ENCODE data around the gene NIPA2. TPM values are rescaled to one million over a fixed set of nuclear protein-coding genes. Genes with fewer than 3 reads are reported as not detected.

The NIPA2 gene
- total and polyA plus RNA-seq, 2 of the 13 experiments (the other 11 are each of a cell fraction or from before 2014, with no cell fraction given): 29.0 to 56.2 TPM

GRCh38 chr15:22844421-22845288, 6.2 kb downstream of the NIPA2 start (continued):
- no peak for TF ChIP-seq YY1 (IDR thresholded peaks at IDR 0.05; ENCODE audit: insufficient read depth, insufficient replicate concordance, low read depth, low read length)
- no peak for TF ChIP-seq ZNF547 (CRISPR knock-in tag; IDR thresholded peaks at IDR 0.05)
- TF ChIP-seq ZBTB33 (CRISPR knock-in tag; IDR thresholded peaks at IDR 0.05): 0 out of 2 replicates have a peak, but pooled peaks have one; percentile 14
- TF ChIP-seq ZBTB49 (CRISPR knock-in tag; IDR thresholded peaks at IDR 0.05; ENCODE audit: borderline replicate concordance): no peak
- TF ChIP-seq ZSCAN31 (CRISPR knock-in tag; IDR thresholded peaks at IDR 0.05; ENCODE audit: low read depth): no peak
- 0 out of 2 replicates have a peak, but pooled peaks have one; percentile 43 for TF ChIP-seq NR2F2 (IDR thresholded peaks at IDR 0.05; ENCODE audit: borderline replicate concordance, low read depth)
- no peak for TF ChIP-seq ZNF704 (CRISPR knock-in tag; IDR thresholded peaks at IDR 0.05; ENCODE audit: borderline replicate concordance)
- TF ChIP-seq HMG20A (CRISPR knock-in tag; IDR thresholded peaks at IDR 0.05; ENCODE audit: borderline replicate concordance): no peak
- peak; percentile 27; the same call in 1 of the 2 replicates for TF ChIP-seq ZNF687 (CRISPR knock-in tag; IDR thresholded peaks at IDR 0.05)
- no peak for TF ChIP-seq FOXK1 (CRISPR knock-in tag; IDR thresholded peaks at IDR 0.05; ENCODE audit: borderline replicate concordance, low read depth)
- TF ChIP-seq SNAPC2 (CRISPR knock-in tag; IDR thresholded peaks at IDR 0.05): no peak
- TF ChIP-seq RORA (CRISPR knock-in tag; IDR thresholded peaks at IDR 0.05): no peak
- TF ChIP-seq SMC3 (IDR thresholded peaks at IDR 0.05; ENCODE audit: low read length): no peak
- TF ChIP-seq XRCC5 (optimal IDR thresholded peaks at IDR 0.05; ENCODE audit: low read length): no peak
